Astrocyte (in vitro differentiated cells and primary cell): ENCODE measurements around the gene GPR89A. TPM values are rescaled to one million over a fixed set of nuclear protein-coding genes. Genes with fewer than 3 reads are reported as not detected.

Experiments
- DNase-seq: peaks from one replicate; pipeline ENCODE4 v3.0.0-alpha.2; 2010; ENCODE audit warnings: low read depth
- FAIRE-seq: peaks from 2 replicates; lab custom pipeline; 2011; peaks lifted over from hg19 to GRCh38; lab: Jason Lieb, UNC
- H2AFZ ChIP-seq: 2 replicates; pipeline ENCODE4 v1.6.0; 2012; ENCODE audit warnings: low read depth, low read length, inconsistent platforms
- H3K27ac ChIP-seq: 2 replicates; pipeline ENCODE4 v1.5.1; 2011; ENCODE audit warnings: low read depth, low read length, inconsistent platforms
- H3K27me3 ChIP-seq: 2 replicates; pipeline ENCODE4 v1.6.0; 2011; ENCODE audit warnings: low read length, inconsistent platforms; ENCODE audit not compliant: insufficient read depth
- H3K36me3 ChIP-seq: 2 replicates; pipeline ENCODE4 v1.5.1; 2011; ENCODE audit warnings: low read length, inconsistent platforms; ENCODE audit not compliant: insufficient read depth
- H3K4me1 ChIP-seq: 2 replicates; pipeline ENCODE4 v1.5.1; 2011; ENCODE audit warnings: low read length, inconsistent platforms; ENCODE audit not compliant: insufficient read depth
- H3K4me2 ChIP-seq: 2 replicates; pipeline ENCODE4 v1.6.0; 2012; ENCODE audit warnings: low read length, inconsistent platforms
- H3K4me3 ChIP-seq: 2 replicates; pipeline ENCODE4 v1.5.1; 2011; ENCODE audit warnings: low read depth, mild to moderate bottlenecking, low read length, inconsistent platforms; ENCODE audit not compliant: insufficient read depth
- H3K79me2 ChIP-seq: 2 replicates; pipeline ENCODE4 v1.6.0; 2012; ENCODE audit warnings: mild to moderate bottlenecking, low read length, inconsistent platforms; ENCODE audit not compliant: insufficient read depth
- H3K9ac ChIP-seq: 2 replicates; pipeline ENCODE4 v1.6.0; 2012; ENCODE audit warnings: mild to moderate bottlenecking, low read length, inconsistent platforms
- H3K9me3 ChIP-seq: 2 replicates; pipeline ENCODE4 v1.5.1; 2012; ENCODE audit warnings: low read depth, mild to moderate bottlenecking, low read length, inconsistent platforms; ENCODE audit not compliant: insufficient read depth
- H4K20me1 ChIP-seq: 2 replicates; pipeline ENCODE4 v1.6.0; 2012; ENCODE audit warnings: low read length, inconsistent platforms; ENCODE audit not compliant: insufficient read depth
- H3K27ac Mint-ChIP-seq: one replicate; pipeline ENCODE4 v1.8.0; 2021; ENCODE audit warnings: mild to moderate bottlenecking, mixed read lengths; ENCODE audit not compliant: unreplicated experiment
- H3K27me3 Mint-ChIP-seq: one replicate; pipeline ENCODE4 v1.8.0; 2021; ENCODE audit warnings: low read depth, mixed read lengths; ENCODE audit not compliant: unreplicated experiment
- H3K36me3 Mint-ChIP-seq: one replicate; pipeline ENCODE4 v1.8.0; 2021; ENCODE audit warnings: low read depth, mixed read lengths; ENCODE audit not compliant: unreplicated experiment
- H3K4me1 Mint-ChIP-seq: one replicate; pipeline ENCODE4 v1.8.0; 2021; ENCODE audit warnings: low read depth, mixed read lengths; ENCODE audit not compliant: unreplicated experiment
- H3K4me3 Mint-ChIP-seq: one replicate; pipeline ENCODE4 v1.8.0; 2021; ENCODE audit warnings: mild to moderate bottlenecking, moderate library complexity, mixed read lengths; ENCODE audit not compliant: unreplicated experiment
- H3K9me3 Mint-ChIP-seq: one replicate; pipeline ENCODE4 v1.8.0; 2021; ENCODE audit warnings: mild to moderate bottlenecking, mixed read lengths; ENCODE audit not compliant: unreplicated experiment
- CTCF ChIP-seq: IDR thresholded peaks from 2 replicates; pipeline ENCODE4 v1.5.1; 2011; ENCODE audit warnings: low read depth, mild to moderate bottlenecking, inconsistent platforms, low read length, moderate library complexity; ENCODE audit not compliant: insufficient read depth
- EZH2 ChIP-seq: IDR thresholded peaks from 2 replicates; pipeline ENCODE4 v1.6.1; 2012; ENCODE audit warnings: mild to moderate bottlenecking, low read length, inconsistent platforms; ENCODE audit not compliant: insufficient read depth
- total RNA-seq: library from RNA; stranded (reverse); gene quantifications from 2 replicates; pipeline ENCODE4 v1.2.1, GENCODE V29; 2021

GPR89A gene
- total RNA-seq, 1 donor from 2014 or later, result 19.1 TPM

- FAIRE-seq, result no peak
- H3K27ac Mint-ChIP-seq, result no peak overlapping the region
- TF ChIP-seq CTCF, result no peak
- TF ChIP-seq EZH2, result no peak
- no peaks in the 10 kb centered on the region for H3K27me3 Mint-ChIP-seq
- H3K27ac ChIP-seq, result no peak overlapping the region
- H3K4me3 Mint-ChIP-seq, result no peak overlapping the region
- H3K4me3 ChIP-seq, result no peak overlapping the region
- no peaks in the 10 kb centered on the region for H3K79me2 ChIP-seq
- no peak overlapping the region for H3K9ac ChIP-seq
- no peak overlapping the region for H2AFZ ChIP-seq
- no peaks in the 10 kb centered on the region for H3K9me3 ChIP-seq
- H3K4me2 ChIP-seq, result no peak overlapping the region
- peaks cover 16% of the 10 kb centered on the region for H3K4me1 Mint-ChIP-seq
- no peak for DNase-seq
- peaks cover 5% of the 10 kb centered on the region for H3K36me3 Mint-ChIP-seq
- peaks cover 3% of the 10 kb centered on the region for H3K9me3 Mint-ChIP-seq
- no peaks in the 10 kb centered on the region for H3K36me3 ChIP-seq
- peaks cover 23% of the 10 kb centered on the region for H3K4me1 ChIP-seq
- no peaks in the 10 kb centered on the region for H3K27me3 ChIP-seq
- no peaks in the 10 kb centered on the region for H4K20me1 ChIP-seq
These were observed 80.5 kb downstream of the GPR89A start for GRCh38 chr1:145688328-145688727.

- FAIRE-seq, result no peak
These were observed 81.1 kb downstream of the GPR89A start for GRCh38 chr1:145688924-145689323.

More at GRCh38 chr1:145688924-145689323, 81.1 kb downstream of the GPR89A start:
- Histone ChIP-seq H3K27me3 (no peaks in the 10 kb centered on the region), H3K4me2 (no peak overlapping the region), H3K36me3 (no peaks in the 10 kb centered on the region), H3K27ac (no peak overlapping the region), H3K9me3 (no peaks in the 10 kb centered on the region), H3K4me1 (peaks cover 23% of the 10 kb centered on the region), H3K79me2 (no peaks in the 10 kb centered on the region), H2AFZ (no peak overlapping the region), H4K20me1 (no peaks in the 10 kb centered on the region), H3K9ac (no peak overlapping the region), H3K4me3 (no peak overlapping the region)
- Mint-ChIP-seq H3K4me1 (peaks cover 16% of the 10 kb centered on the region), H3K27ac (no peak overlapping the region), H3K4me3 (no peak overlapping the region), H3K9me3 (peaks cover 3% of the 10 kb centered on the region), H3K27me3 (no peaks in the 10 kb centered on the region), H3K36me3 (peaks cover 5% of the 10 kb centered on the region)
- no peak for DNase-seq
- TF ChIP-seq EZH2 (no peak), CTCF (no peak)
